Peyer's patch (tissue), 4 donors: ENCODE results near the gene IL12RB2.

Experiments
- POLR2A ChIP-seq, 2 donors: fragments of 450-650 bp; IDR thresholded peaks; one replicate each; pipeline ENCODE4 v1.5.1; 2017; ENCODE audit warnings: antibody characterized with exemption in 2 of 2, mild to moderate bottlenecking in 2 of 2, moderate library complexity in 2 of 2
- TF ChIP-seq, protein P1 (sequence below), 6 experiments: fragments of 450-650 bp in 4 of 6; fragments of 200-600 bp in 2 of 6; sonication (generic) in 1 of 6; IDR thresholded peaks; one replicate each; pipeline ENCODE4 v1.5.1; 2017 to 2019; ENCODE audit warnings: antibody characterized with exemption in 6 of 6, mild to moderate bottlenecking in 3 of 6, moderate library complexity in 1 of 6

DNA sequence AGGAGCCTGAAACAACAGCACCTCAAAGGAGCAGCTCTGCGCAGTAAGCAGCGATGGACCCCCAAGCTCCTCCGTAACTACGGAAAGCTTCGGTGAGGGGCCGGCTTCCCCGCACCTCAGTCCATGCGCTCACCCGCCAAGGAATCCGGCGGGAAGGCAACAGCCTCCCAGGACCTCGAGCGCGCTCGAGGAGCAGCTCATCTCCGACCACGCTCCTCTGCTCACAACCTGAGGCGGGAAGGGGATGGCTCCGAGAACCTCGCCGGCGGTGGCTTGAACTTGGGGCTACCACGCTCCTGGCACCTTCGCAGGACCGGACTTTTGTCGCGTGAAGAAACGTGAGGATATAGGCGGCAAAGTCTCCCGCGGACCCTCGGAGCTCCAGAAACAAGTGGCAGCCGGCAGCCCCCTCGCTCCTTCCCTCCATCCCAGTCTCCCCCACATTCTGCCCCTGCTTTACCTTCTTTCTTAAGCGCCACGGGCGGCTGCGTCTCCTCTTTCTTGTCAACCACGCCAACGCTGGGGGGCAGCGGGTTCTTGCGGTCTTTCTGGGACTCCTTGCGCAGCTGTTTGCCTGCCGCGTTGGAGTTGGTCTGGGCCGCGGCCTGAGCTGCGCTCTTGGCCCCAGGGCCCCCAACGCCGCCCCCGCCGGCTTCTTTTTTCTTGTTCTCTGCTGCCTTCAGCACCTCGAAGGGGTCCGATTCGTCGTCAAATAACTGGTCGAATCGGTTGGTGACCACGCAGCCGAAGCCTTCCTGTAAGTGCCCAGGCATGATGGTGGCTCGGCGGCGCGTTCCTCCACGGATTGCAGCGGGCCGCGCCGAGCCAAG lies 122.1 kb downstream of the IL12RB2 start:
- no peak for TF ChIP-seq POLR2A (IDR thresholded peaks at IDR 0.05)
- TF ChIP-seq, protein P1, sequence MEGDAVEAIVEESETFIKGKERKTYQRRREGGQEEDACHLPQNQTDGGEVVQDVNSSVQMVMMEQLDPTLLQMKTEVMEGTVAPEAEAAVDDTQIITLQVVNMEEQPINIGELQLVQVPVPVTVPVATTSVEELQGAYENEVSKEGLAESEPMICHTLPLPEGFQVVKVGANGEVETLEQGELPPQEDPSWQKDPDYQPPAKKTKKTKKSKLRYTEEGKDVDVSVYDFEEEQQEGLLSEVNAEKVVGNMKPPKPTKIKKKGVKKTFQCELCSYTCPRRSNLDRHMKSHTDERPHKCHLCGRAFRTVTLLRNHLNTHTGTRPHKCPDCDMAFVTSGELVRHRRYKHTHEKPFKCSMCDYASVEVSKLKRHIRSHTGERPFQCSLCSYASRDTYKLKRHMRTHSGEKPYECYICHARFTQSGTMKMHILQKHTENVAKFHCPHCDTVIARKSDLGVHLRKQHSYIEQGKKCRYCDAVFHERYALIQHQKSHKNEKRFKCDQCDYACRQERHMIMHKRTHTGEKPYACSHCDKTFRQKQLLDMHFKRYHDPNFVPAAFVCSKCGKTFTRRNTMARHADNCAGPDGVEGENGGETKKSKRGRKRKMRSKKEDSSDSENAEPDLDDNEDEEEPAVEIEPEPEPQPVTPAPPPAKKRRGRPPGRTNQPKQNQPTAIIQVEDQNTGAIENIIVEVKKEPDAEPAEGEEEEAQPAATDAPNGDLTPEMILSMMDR (IDR thresholded peaks at IDR 0.05), result no peak
